Bronchial epithelial cell (primary cell): ENCODE results near the gene GALNT10. TPM values are rescaled to one million over a fixed set of nuclear protein-coding genes. Genes with fewer than 3 reads are reported as not detected.

ENCODE experiments used
- DNase-seq: peaks from one replicate; pipeline ENCODE4 v3.0.0-alpha.2; 2010; ENCODE audit warnings: low read depth
- FAIRE-seq: peaks from 2 replicates; lab custom pipeline; 2011; peaks lifted over from hg19 to GRCh38; lab: Jason Lieb, UNC
- H3K27me3 ChIP-seq: 2 replicates; pipeline ENCODE4 v1.5.1; 2011; ENCODE audit warnings: low read length; ENCODE audit not compliant: control insufficient read depth, insufficient read depth
- H3K36me3 ChIP-seq: 2 replicates; pipeline ENCODE4 v1.5.1; 2011; ENCODE audit warnings: low read length; ENCODE audit not compliant: control insufficient read depth, insufficient read depth
- H3K4me3 ChIP-seq: 2 replicates; pipeline ENCODE4 v1.5.1; 2011; ENCODE audit warnings: mild to moderate bottlenecking, low read depth, low read length, control low read depth
- CTCF ChIP-seq: IDR thresholded peaks from 2 replicates; pipeline ENCODE4 v1.5.1; 2011; ENCODE audit warnings: mild to moderate bottlenecking, moderate library complexity, low read length, control low read depth, inconsistent platforms; ENCODE audit not compliant: insufficient read depth, severe bottlenecking
- total RNA-seq: library from RNA; depleted of rRNA; stranded (reverse); fragments of >200 nt; gene quantifications from 2 replicates; pipeline ENCODE4 v1.2.1, GENCODE V29; 2014

GALNT10 gene
- total RNA-seq, 1 donor from 2014 or later = 3.9 TPM

GRCh38 chr5:154172785-154173184, 17.7 kb upstream of the GALNT10 start:
- DNase-seq = no peak
- Histone ChIP-seq H3K27me3 (no peaks in the 10 kb centered on the region), H3K4me3 (no peak overlapping the region), H3K36me3 (no peaks in the 10 kb centered on the region)
- no peak for TF ChIP-seq CTCF
- no peak for FAIRE-seq

GRCh38 chr5:154174091-154174490, 16.4 kb upstream of the GALNT10 start:
- Histone ChIP-seq H3K27me3 (peaks cover 6% of the 10 kb centered on the region), H3K36me3 (no peaks in the 10 kb centered on the region), H3K4me3 (no peak overlapping the region)
- DNase-seq (no peak), FAIRE-seq (no peak)
- no peak for TF ChIP-seq CTCF

GRCh38 chr5:154176181-154176580, 14.4 kb upstream of the GALNT10 start:
- DNase-seq = no peak
- H3K27me3 ChIP-seq = peaks cover 11% of the 10 kb centered on the region
- no peak overlapping the region for H3K4me3 ChIP-seq
- no peak for FAIRE-seq
- no peaks in the 10 kb centered on the region for H3K36me3 ChIP-seq
- no peak for TF ChIP-seq CTCF

GRCh38 chr5:154178661-154179060, 11.9 kb upstream of the GALNT10 start:
- DNase-seq = no peak
- H3K36me3 ChIP-seq = no peaks in the 10 kb centered on the region
- H3K27me3 ChIP-seq = peaks cover 11% of the 10 kb centered on the region
- no peak for TF ChIP-seq CTCF
- H3K4me3 ChIP-seq = no peak overlapping the region
- FAIRE-seq = no peak

- DNase-seq = peak; percentile 55
Observed at GRCh38 chr5:154179846-154180710, 10.5 kb upstream of the GALNT10 start.

More at GRCh38 chr5:154179846-154180710, 10.5 kb upstream of the GALNT10 start:
- Histone ChIP-seq H3K4me3 (no peak overlapping the region), H3K36me3 (no peaks in the 10 kb centered on the region), H3K27me3 (peaks cover 11% of the 10 kb centered on the region)
- TF ChIP-seq CTCF = peak; percentile 81
- FAIRE-seq = no peak
